ENCODE measurements around the gene RIMKLA.

Gene RIMKLA
- total RNA-seq = 0 to 0.77 reads per million in 2 donors

- DNase-seq = peak; percentile 15
Observed at GRCh38 chr1:42380586-42381279, at the start of gene RIMKLA. Gene RIMKLA, plus strand, starts transcription at chr1:42380792. Its CDS starts 143 bp downstream, at chr1:42380935.

- no peak for DNase-seq
Observed at GRCh38 chr1:42332877-42333276, 47.7 kb upstream of the RIMKLA start.

- DNase-seq = no peak
Observed at GRCh38 chr1:42333662-42334239, 46.8 kb upstream of the RIMKLA start.

GRCh38 chr1:42334240-42335049 is 46.1 kb upstream of the RIMKLA start:
- DNase-seq = no peak

GRCh38 chr1:42335050-42335808 is 45.4 kb upstream of the RIMKLA start, which contains the start of gene FOXJ3:
Gene FOXJ3, minus strand, starts transcription at chr1:42335235. Its CDS starts 24,142 bp downstream, at chr1:42311093.
- DNase-seq = peak; percentile 91

GRCh38 chr1:42335809-42336518 is 44.6 kb upstream of the RIMKLA start:
- DNase-seq = no peak

GRCh38 chr1:42336978-42337377 is 43.6 kb upstream of the RIMKLA start:
- DNase-seq = no peak

GRCh38 chr1:42340093-42340492 is 40.5 kb upstream of the RIMKLA start:
- no peak for DNase-seq

GRCh38 chr1:42340901-42341300 is 39.7 kb upstream of the RIMKLA start:
- DNase-seq = no peak

GRCh38 chr1:42343049-42343448 is 37.5 kb upstream of the RIMKLA start:
- DNase-seq = no peak

GRCh38 chr1:42348498-42348897 is 32.1 kb upstream of the RIMKLA start:
- no peak for DNase-seq

- no peak for DNase-seq
Observed at GRCh38 chr1:42350086-42350485, 30.5 kb upstream of the RIMKLA start.

- no peak for DNase-seq
Observed at GRCh38 chr1:42358791-42359190, 21.8 kb upstream of the RIMKLA start.

GRCh38 chr1:42359466-42359865 is 21.1 kb upstream of the RIMKLA start:
- no peak for DNase-seq

GRCh38 chr1:42364089-42364488 is 16.5 kb upstream of the RIMKLA start:
- DNase-seq = no peak

GRCh38 chr1:42364542-42364941 is 16.1 kb upstream of the RIMKLA start:
- DNase-seq = no peak

- no peak for DNase-seq
Observed at GRCh38 chr1:42365118-42365517, 15.5 kb upstream of the RIMKLA start.

GRCh38 chr1:42368096-42368795 is 12.3 kb upstream of the RIMKLA start:
- DNase-seq = no peak

GRCh38 chr1:42369471-42369870 is 11.1 kb upstream of the RIMKLA start:
- DNase-seq = no peak

GRCh38 chr1:42370876-42371549 is 9.6 kb upstream of the RIMKLA start:
- DNase-seq = no peak

- no peak for DNase-seq
Observed at GRCh38 chr1:42372796-42373195, 7.8 kb upstream of the RIMKLA start.
